ENCODE measurements around the gene LRBA.

LRBA gene

DNA sequence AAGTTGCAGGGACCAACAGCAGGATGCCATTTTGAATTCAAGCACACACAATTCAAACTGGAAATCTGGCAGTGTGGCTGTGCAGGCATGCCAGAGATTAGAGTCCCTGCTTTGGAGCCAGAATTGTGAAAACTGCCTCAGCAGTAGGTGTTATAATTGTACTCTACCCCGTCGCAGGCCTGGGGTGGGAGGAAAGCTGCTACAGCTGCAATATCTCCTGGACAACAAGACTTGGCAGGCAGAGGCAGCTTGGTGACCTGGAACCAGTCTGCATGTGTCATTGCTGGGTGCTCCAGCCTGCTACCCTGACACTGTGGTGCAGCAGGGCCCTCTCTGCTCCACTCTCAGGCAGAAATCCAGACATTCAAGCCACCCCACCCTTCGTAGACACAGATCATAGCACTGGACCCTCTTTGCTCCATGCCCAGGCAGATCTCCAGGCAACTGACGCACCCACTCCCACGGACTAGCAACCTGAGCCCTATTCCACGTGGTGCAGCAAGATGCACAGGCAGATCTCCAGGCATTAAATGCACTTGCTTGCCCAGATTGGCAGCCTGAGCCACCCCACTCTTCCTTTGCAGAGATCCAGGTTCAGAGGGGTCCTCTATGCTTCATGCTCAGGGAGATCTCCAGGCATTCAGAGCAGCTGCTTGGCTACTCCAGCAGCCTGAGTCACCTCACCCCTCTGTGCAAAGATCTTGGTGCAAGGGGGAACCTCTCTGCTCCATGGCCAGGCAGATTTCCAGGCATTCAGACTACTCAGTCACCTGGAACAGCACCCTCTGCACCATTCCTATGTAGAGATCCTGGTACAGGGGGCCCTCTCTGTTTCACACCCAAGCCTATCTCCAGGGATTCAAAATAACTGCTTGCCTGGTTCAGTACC, 140.5 kb downstream of the LRBA start:
- H3K4me3 ChIP-seq (ENCODE audit: control insufficient read depth, low read depth, low read length): no peak overlapping the region
- DNase-seq (ENCODE audit: low read depth): no peak
- TF ChIP-seq, protein P1, sequence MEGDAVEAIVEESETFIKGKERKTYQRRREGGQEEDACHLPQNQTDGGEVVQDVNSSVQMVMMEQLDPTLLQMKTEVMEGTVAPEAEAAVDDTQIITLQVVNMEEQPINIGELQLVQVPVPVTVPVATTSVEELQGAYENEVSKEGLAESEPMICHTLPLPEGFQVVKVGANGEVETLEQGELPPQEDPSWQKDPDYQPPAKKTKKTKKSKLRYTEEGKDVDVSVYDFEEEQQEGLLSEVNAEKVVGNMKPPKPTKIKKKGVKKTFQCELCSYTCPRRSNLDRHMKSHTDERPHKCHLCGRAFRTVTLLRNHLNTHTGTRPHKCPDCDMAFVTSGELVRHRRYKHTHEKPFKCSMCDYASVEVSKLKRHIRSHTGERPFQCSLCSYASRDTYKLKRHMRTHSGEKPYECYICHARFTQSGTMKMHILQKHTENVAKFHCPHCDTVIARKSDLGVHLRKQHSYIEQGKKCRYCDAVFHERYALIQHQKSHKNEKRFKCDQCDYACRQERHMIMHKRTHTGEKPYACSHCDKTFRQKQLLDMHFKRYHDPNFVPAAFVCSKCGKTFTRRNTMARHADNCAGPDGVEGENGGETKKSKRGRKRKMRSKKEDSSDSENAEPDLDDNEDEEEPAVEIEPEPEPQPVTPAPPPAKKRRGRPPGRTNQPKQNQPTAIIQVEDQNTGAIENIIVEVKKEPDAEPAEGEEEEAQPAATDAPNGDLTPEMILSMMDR (IDR thresholded peaks at IDR 0.05; ENCODE audit: control insufficient read depth, insufficient read depth, low read depth, low read length, missing control alignments): no peak

DNA sequence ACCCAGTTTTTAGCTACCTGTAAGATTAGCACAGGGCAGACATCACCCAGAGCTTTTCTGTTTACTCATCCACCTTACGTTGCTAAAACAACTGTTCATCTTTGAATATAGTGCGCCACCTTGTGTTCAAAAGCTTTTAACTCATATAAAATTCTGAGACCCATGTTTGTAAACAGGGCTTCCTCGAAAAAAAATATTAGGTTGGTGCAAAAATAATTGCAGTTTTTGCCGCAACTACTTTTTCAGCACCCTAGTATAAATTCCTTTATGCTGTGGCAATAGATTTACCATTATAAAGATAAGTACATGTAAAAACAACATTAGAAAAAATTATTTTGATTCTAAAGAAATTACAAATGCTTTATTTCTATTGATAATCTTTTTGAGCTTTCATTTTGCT, 147.9 kb downstream of the LRBA start:
- TF ChIP-seq, protein P1 (IDR thresholded peaks at IDR 0.05; ENCODE audit: control insufficient read depth, insufficient read depth, low read depth, low read length, missing control alignments): peak; percentile 40
- H3K4me3 ChIP-seq (ENCODE audit: control insufficient read depth, low read depth, low read length): no peak overlapping the region
- DNase-seq (ENCODE audit: low read depth): peak; percentile 56

DNA sequence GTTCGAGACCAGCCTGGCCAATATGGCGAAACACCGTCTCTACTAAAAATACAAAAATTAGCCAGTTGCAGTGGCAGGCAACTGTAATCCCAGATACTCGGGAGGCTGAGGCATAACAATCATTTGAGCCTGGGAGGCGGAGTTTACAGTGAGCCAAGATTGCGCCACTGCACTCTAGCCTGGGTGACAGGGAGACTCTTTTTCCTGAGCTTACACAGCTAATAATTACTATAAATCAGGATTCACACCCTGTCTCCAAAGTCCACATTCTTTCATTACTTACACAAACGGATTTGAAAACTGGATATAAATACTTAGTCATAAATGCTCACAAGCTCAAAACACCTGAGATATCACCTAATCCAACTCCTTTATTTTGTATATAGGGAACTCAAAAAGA, 151.6 kb downstream of the LRBA start:
- no peak for DNase-seq (ENCODE audit: low read depth)
- H3K4me3 ChIP-seq (ENCODE audit: control insufficient read depth, low read depth, low read length): no peak overlapping the region
- TF ChIP-seq, protein P1 (IDR thresholded peaks at IDR 0.05; ENCODE audit: control insufficient read depth, insufficient read depth, low read depth, low read length, missing control alignments): no peak

DNA sequence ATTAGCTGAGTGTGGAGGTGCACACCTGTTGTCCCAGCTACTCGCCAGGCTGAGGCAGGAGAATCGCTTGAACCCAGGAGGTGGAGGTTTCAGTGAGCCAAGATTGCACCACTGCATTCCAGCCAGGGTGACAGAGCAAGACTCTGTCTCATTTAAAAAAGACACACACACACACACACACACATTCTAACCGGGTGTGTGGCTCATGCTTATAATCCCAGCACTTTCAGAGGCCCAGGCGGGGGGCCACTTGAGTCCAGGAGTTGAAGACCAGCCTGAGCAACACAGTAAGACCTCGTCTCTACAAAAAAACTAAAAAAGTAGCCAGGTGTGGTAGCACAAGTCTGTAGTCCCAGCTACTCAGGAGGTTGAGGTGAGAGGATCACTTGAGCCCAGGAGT, 152.3 kb downstream of the LRBA start:
- TF ChIP-seq, protein P1 (IDR thresholded peaks at IDR 0.05; ENCODE audit: control insufficient read depth, insufficient read depth, low read depth, low read length, missing control alignments): no peak
- H3K4me3 ChIP-seq (ENCODE audit: control insufficient read depth, low read depth, low read length): no peak overlapping the region
- DNase-seq (ENCODE audit: low read depth): no peak

DNA sequence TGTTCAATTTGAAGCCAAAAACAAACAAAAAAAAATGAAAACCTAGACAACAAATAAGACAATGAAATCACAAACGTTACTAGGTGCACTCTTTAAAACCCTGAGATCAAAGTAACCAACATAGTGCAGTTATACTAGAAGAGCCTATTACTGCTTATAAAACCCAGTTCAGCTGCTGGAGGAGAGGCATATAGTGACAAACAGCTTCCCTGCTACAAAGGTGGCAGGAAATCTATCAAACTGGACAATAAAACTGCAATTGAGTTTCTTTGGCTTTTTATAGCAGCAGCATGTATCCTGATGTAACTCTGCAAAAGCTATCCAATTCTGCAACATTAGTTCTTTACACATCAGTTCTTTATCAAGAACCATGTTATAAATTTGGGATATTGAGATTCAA, 155.6 kb downstream of the LRBA start:
- no peak for DNase-seq (ENCODE audit: low read depth)
- TF ChIP-seq, protein P1 (IDR thresholded peaks at IDR 0.05; ENCODE audit: control insufficient read depth, insufficient read depth, low read depth, low read length, missing control alignments): no peak
- no peak overlapping the region for H3K4me3 ChIP-seq (ENCODE audit: control insufficient read depth, low read depth, low read length)

DNA sequence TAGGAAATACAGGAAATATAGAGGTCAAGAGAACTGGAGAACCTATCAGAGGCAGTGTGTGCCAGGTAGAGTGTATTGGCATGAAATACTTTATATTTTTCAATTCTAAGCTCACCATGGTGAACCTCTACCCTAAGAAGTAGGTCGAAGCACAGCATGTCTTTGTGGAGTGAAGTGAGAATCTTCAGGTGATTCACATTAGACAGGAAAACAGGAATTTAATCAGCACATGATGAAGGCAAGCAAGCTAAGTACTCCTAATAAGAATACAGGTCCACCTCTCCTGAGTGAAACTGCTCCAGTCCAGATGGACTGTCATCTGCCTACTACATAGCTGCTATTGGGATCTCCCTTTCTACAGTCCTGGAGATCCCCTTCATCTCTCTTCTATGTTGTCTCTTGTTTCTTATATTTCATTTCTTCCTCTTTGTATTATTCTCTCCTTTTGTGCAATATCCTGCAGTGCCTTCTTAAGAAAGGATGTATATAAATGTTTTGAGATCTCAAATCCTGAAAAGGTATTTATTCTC, 159.0 kb downstream of the LRBA start:
- TF ChIP-seq, protein P1 (IDR thresholded peaks at IDR 0.05; ENCODE audit: control insufficient read depth, insufficient read depth, low read depth, low read length, missing control alignments): no peak
- no peak for DNase-seq (ENCODE audit: low read depth)
- H3K4me3 ChIP-seq (ENCODE audit: control insufficient read depth, low read depth, low read length): no peak overlapping the region
